SKM-1 (cell line): ENCODE results near the gene MCRIP1.

Experiments
- DNase-seq: peaks from one replicate; lab custom pipeline; 2025; ENCODE audit not compliant: unreplicated experiment; lab: John Stamatoyannopoulos, UW

MCRIP1 gene

GRCh38 chr17:81805707-81806460 lies 27.2 kb downstream of the MCRIP1 start:
- no peak for DNase-seq

GRCh38 chr17:81804559-81805399 lies 28.3 kb downstream of the MCRIP1 start:
- no peak for DNase-seq

- DNase-seq, result no peak
Measured at GRCh38 chr17:81803728-81804558, 29.1 kb downstream of the MCRIP1 start, which contains the start of gene GCGR. Gene GCGR, plus strand, starts transcription at chr17:81804150. Its CDS starts 4,869 bp downstream, at chr17:81809019.

GRCh38 chr17:81802856-81803643 lies 30.0 kb downstream of the MCRIP1 start:
- DNase-seq, result no peak

- no peak for DNase-seq
Measured at GRCh38 chr17:81802048-81802758, 30.9 kb downstream of the MCRIP1 start.

GRCh38 chr17:81801327-81801726 lies 31.8 kb downstream of the MCRIP1 start:
- no peak for DNase-seq

- no peak for DNase-seq
Measured at GRCh38 chr17:81794509-81794908, 38.6 kb downstream of the MCRIP1 start.

- no peak for DNase-seq
Measured at GRCh38 chr17:81794074-81794476, 39.0 kb downstream of the MCRIP1 start.

- no peak for DNase-seq
Measured at GRCh38 chr17:81792675-81793615, 40.1 kb downstream of the MCRIP1 start.
